ENCODE measurements around the gene ZNF560.

GRCh38 chr19:9531933-9532332, 33.5 kb upstream of the ZNF560 start:
- TF ChIP-seq CTCF (IDR thresholded peaks at IDR 0.05) (no peak), POLR2A (IDR thresholded peaks at IDR 0.05) (no peak)
